GM18508 (cell line): ENCODE data around the gene SEMA5A.

Experiments used
- ATAC-seq: cut with Tn5 transposase; IDR thresholded peaks from one replicate; pipeline ENCODE4 v1.9.1; 2021; ENCODE audit warnings: moderate number of reproducible peaks; ENCODE audit not compliant: insufficient read depth, unreplicated experiment

Gene SEMA5A

GRCh38 chr5:9545992-9546851 lies at the start of gene SEMA5A:
TSS of gene SEMA5A (minus strand) at chr5:9546075. CDS start at chr5:9379946, 166,129 bp downstream.
- no peak for ATAC-seq

- no peak for ATAC-seq
These were observed 49.0 kb upstream of the SEMA5A start for GRCh38 chr5:9594913-9595312.

- ATAC-seq, result no peak
These were observed 43.4 kb upstream of the SEMA5A start for GRCh38 chr5:9589049-9589835.

DNA sequence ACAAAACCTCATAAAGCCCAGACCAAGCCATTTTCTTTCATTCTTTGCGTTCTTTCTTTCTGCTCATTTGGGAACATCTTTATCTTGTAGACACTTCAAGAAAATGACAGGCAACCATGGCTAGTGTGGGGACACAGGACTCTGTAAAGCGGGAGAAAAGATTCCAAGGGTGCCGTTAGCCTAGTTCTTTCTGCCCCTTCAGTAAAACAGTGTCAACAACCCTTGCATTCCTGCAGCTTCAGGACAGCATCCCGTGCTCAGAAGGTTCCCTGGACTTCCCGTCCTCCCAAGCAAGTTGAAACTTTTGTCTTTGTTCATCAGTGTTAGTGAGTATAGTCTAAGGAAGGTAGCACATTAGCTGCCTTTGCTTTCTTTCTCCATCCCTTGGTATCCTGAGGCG lies 42.4 kb upstream of the SEMA5A start:
- ATAC-seq, result no peak

- ATAC-seq, result no peak
These were observed 41.3 kb upstream of the SEMA5A start for GRCh38 chr5:9587135-9587534.

GRCh38 chr5:9582406-9582805 lies 36.5 kb upstream of the SEMA5A start:
- no peak for ATAC-seq

GRCh38 chr5:9573796-9574195 lies 27.9 kb upstream of the SEMA5A start:
- ATAC-seq, result no peak

DNA sequence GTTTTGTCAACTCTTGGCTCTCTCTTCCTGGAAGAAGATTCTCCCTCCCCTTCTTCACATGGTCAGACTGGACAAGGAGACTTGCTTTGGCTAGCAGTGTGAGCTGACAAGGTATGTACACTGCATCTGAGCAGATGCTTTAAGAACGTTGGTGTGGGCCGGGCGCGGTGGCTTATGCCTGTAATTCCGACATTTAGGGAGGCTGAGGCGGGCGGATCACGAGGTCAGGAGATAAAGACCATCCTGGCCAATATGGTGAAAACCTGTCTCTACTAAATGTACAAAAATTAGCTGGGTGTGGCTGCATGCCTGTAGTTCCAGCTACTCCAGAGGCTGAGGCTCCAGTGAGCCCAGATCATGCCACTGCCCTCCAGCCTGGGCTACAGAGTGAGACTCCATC lies 26.4 kb upstream of the SEMA5A start:
- no peak for ATAC-seq

DNA sequence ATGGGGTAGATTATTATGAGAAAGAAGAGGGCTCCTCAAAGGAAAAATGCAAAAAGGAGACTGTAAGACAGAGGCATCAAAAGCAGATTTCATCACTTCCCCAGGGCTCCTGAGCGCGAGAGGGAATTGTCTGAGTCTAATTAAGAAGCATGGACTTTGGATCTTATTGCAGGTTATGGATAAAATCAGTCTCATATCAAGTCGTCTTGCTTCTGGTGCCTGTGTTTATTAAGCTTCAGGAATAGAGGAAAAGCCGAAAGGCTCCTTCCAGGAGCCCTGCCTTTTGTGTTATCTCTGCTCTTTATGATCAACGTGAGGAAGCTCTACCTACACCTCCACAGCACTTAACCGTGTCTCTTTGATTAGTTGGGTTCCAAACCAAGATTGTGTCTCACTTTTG lies 25.0 kb upstream of the SEMA5A start:
- ATAC-seq, result no peak

DNA sequence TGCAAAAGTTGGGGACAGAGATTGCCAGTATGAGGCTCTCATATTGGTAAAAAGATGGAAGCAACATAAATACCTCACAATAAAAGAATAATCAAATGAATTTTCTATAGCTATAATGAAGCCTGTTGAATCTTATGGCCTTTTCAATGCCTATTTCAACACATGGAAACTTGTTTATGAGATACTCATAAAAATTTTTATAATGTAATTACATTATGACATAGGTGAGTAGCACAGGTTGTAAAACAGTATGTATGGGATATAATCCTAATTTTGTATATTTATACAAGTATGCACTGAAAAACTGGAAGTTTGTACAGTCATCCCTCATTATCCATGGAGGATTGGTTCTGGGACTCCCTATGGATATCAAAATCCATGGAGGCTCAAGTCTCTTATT lies 21.2 kb upstream of the SEMA5A start:
- ATAC-seq, result no peak

DNA sequence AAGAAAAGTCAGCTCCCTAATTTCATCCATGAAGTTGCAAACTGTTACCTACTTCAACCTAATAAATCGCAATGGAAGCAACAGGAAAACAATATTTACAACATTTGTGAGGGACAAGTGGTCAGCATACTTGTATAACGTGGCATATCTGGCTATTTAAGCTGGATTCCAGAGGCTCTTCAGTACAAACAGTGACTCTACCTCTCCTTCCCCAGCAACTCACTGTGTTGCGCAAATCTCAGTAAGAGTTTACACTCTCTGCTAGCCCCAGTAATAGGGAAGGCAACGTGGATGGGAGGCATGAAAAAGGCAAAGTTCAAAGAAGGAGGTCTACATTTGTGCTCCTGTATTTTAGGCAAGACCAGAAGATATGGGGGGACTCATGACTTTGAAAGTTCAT lies 18.9 kb upstream of the SEMA5A start:
- no peak for ATAC-seq

DNA sequence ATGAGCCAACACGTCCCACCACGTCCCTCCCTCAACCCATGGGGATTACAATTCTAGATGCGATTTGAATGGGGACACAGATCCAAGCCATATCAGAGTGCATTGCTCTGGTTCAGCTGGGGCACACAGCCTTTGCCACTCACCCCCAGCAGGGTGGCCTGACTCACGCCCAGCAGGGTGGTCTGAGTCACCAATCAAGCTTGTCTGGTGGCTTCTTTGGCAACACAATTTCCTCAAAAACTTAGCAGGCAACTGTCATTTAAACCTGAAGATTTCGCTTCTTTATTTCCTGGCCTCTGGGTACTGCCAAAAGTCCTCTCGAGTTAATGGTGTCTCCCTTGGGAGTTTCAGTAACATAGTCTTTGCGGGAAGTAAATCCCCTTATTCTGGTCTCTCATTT lies 16.3 kb upstream of the SEMA5A start:
- no peak for ATAC-seq

- ATAC-seq, result no peak
These were observed 14.1 kb upstream of the SEMA5A start for GRCh38 chr5:9559965-9560364.

- no peak for ATAC-seq
These were observed 12.6 kb upstream of the SEMA5A start for GRCh38 chr5:9558319-9558965.

DNA sequence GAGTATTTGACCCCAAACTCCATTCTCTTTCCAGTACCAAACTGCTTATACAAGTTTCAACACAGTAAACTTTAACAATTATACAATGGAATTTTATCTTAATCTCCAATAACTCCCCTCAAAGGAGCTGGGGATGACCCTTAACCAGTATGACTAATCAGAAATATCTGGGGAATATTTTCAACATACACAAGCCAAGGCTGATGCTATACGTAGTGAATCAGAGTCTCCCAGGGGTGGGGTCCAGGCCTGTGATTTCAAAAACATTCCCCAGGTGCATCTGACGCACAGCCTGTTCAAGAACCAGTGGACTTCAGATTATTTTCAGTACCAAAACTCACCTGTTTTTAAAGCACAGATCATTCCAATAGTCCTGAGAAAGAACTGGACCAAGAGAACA lies 11.8 kb upstream of the SEMA5A start:
- ATAC-seq, result no peak

DNA sequence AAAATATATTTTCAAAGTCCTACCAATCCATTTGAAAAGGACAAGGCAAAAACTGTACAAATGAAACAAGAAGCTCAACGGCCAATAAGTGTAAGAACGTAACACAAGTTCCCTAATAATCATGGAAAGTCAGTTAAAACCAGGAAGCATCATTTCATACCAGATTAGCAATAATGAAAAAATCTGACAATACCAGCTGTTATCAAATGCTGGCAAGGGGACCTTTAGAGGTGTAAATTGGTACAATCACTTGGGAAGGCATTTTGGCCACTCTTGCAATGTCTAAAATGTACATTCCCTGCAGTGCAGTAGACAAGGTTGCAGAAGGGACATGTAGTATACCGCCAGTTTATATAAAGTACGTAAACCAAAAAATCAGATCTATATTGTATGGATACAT lies 10.1 kb upstream of the SEMA5A start:
- ATAC-seq, result no peak

- no peak for ATAC-seq
These were observed 8.2 kb upstream of the SEMA5A start for GRCh38 chr5:9554122-9554521.

GRCh38 chr5:9553561-9553960 lies 7.7 kb upstream of the SEMA5A start:
- ATAC-seq, result no peak

- no peak for ATAC-seq
These were observed 6.0 kb upstream of the SEMA5A start for GRCh38 chr5:9551567-9552537.

GRCh38 chr5:9549941-9550340 lies 4.1 kb upstream of the SEMA5A start:
- ATAC-seq, result no peak
